HG03520 (cell line): Measurements from ENCODE around the gene ITPK1.

Experiments used
- ATAC-seq: cut with Tn5 transposase; IDR thresholded peaks from one replicate; pipeline ENCODE4 v1.9.1; 2021; ENCODE audit warnings: mild to moderate bottlenecking, moderate library complexity; ENCODE audit not compliant: unreplicated experiment

ITPK1 gene

DNA sequence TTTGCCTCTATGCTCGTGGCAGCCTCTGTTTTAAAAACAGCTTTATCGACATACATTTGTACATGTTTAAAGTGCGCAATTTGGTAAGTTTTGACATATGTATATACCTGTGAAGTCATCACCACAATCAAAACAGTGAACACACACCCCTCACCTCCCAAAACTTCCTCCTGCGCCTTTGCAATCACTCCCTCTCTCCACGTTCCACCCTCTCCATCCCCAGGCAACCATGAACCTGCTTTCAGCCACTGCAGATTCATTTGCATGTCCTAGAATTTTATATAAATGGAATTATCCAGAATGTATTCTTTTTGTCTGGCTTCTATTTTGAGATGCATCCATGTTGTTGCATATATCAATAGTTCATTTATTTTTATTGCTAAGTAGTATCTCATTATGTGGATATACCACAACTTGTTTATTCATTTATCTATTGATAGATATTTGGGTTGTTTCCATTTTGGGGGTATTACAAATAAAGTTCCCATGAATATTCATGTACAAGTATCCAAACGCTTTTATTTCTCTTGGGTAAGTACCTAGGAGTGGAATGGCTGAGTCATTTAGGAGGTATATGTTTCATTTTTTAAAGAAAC, 208.3 kb downstream of the ITPK1 start:
- ATAC-seq = no peak

DNA sequence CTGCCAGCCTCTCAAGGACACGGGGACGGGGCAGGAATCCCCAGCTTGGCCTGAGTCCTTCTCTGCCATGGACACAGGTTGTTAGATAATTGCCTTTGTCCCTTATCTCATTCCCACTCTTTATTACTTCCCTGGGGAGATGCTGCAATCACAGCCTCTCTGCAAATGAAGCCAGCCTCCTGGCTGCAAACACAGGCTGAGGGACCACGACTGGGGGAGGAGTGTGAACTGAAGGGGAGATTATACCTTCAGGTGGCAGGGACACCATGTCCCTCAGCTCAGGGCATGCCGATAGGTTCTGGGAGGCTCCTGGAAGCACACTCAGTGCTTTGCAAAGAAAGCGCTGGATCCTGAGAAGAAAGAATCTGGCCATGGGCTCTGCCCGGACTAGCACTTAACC, 208.9 kb downstream of the ITPK1 start:
- ATAC-seq = no peak

DNA sequence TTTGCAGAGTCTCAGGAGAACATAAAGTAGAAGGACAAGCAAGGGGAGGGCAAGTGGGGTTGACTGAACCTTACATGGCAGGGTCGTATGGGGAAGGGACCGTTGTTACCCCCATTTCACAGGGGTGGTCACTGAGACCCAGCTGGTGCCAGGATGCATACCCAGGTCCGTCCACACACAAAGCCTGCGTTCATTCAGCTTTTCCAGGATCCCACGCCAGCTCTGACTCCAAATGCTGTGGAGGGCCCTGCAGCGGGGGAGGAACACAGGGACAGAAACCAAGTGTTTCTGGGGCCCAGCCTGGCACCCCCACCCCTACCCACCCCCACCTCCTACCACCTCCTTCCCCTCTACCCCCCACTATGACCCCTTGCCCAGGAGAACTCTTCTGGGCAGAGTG, 209.3 kb downstream of the ITPK1 start:
- ATAC-seq = no peak

DNA sequence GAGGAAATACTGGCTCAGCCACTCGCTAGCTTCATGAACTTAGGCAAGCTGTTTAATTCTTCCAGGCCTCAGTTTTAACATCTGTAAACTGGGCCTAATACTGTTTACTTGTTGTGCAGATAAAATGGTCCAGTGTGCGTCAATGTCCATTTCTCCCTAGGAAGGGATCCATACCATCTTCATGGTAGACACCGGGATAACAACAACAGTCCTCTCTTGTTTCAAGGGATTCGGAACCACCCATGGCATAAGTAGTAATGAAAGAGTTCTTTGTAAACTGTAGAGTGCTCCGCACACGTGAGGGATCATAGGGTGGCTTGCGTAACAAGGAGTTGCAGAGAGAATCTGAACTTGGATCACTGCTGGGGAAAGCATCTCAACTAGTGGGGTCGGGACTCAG, 210.1 kb downstream of the ITPK1 start:
- ATAC-seq = no peak

DNA sequence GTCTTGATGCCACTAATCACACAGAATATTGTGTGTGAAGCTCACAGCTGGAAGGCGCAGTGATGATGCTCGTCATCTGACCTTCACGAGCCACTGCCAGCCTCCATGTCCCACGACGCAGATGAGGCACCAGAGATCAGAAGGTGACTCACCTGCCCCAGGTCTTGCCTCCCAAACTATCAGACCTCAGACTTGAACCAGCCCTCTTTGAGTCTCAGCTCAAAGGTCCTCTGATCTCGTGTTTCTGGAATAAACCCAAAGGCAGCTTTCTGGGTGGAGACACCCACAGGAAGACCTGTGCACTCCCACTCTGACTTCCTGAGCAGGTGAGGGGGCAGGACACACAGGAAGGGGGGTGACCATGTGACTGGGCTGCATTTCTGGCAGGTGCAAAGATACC, 212.4 kb downstream of the ITPK1 start:
- ATAC-seq = no peak

DNA sequence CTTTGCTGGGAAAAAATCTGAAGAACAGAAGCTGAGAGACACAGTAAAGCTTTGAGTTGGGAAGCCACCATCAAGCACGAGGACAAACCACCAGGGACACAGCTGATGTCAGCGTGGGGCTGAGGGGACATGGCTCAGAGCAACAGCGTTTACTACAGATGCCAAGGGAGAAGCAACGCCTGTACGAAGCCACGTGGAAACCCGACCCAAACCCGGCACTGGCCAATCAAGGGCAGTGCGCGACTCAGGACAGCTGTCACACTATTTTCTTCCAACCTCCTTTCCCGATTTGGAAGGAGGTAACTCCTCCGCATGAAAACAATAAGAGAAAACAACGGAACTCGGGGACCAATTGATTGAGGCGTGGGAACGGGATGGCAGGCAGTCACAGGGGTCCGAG, 213.0 kb downstream of the ITPK1 start:
- ATAC-seq = no peak

DNA sequence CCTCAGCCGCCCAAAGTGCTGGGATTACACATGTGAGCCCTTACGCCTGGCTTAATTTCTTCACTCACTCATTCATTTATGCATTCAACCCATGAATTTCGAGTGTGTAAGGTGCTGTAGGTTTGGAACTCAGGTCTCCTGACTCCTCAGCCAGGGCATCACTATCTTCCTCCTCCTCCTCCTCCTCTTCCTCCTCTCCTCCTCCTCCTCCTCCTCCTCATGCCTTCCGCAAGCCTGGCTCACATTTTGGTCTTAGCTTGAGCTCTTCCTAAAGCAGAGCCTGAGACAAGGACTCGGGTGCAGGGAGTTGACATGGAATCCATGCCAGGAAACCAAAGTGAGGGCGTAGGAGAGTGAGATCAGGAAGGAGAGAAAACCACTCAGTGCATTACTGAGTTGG, 213.5 kb downstream of the ITPK1 start:
- ATAC-seq = no peak

DNA sequence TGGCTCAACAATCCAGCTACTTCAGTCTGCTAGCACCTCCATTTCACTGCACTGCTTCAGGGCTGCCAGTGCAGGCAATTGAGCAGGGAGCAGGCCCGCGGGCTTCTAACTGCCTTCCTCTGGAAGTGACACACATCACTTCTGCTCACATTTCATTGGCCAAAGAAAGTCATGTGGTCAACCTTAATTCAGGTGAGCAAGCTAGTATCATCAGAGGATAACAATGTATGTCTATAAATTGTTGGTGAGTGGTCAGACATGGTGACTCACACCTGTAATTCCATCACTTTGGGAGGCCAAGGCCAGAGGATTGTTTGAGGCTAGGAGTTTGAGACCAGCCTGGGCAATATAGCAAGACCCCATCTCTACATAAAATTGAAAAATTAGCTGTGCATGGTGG, 215.1 kb downstream of the ITPK1 start:
- ATAC-seq = no peak

DNA sequence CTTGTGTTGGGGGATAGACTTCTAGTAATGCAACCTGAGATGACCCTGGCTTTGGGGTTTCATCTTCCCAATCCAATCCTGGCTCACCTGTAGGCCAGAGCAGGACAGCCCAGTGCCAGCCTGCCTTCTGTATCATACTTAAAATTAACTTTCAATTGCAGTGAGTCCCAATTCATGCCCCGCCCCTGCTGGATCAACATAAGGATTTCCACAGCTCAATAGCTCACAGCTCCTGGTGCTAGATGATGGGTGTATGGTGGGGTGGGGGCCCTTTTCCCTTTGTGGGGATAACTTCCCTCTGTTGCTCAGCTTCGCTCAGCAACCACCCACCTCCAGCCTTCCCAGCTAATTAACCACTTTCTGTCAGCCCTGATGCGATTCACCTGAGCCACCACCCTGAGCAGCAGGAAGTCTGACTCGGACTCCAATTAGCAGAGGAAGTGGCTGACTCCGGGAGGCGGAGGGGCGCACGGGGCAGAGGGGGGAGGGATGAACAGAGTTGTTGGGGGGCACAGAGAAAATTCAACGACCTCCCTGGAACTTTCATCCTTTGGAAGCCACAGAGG, 217.1 kb downstream of the ITPK1 start:
- ATAC-seq = no peak

DNA sequence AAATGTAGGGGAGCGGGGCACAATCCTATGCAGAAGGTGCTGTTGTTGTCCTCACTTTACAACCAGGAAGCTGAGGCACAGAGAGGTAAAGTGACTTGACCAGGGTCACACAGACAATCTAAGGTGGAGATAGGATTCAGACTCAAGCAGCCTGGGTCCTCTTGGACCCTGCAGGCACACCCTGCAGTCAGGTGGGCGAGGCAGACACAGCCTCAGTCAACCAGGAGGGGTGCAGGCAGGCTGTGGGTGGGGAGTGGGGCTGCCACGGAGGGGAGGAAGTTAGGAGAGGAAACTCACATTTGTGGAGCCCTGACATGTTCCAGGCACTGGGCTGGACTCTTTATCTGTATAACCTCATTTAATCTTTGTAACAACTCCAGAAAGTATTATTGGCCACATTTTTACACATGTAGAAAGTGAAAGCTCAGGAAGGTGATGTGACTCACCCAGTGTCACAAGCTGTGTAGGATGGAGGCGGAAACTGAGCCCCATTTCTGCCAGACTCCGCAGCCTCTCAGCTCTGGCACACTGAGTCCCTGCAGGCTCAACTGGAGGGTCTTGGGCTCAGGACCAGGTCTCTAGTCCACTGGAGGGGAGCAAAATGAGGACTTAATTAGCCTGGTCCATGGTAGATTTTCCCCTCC, 217.7 kb downstream of the ITPK1 start:
- no peak for ATAC-seq

DNA sequence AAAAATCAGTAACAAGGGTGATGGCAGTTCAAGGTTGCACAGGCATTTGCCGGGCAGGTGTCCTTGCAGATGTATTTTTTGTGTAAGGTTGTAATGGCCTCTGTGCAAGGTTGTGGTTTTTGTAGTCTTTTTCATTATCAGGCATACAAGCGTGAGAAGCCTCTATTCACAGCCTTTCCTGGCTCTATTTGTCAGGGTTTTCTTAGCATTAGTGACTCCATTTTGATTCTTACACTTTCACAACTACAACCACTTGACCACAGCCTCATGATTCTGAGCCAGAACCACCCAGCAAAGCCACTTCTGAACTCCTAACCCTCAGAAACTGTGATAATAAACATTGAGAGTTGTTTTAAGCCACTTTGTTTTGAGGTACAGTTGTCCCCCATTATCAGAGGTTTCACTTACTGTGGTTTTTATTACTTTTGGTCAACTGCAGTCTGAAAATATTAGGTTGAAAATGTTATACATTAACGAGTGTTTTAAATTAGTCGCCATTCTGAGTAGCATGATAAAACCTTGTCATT, 220.3 kb downstream of the ITPK1 start:
- ATAC-seq = no peak

DNA sequence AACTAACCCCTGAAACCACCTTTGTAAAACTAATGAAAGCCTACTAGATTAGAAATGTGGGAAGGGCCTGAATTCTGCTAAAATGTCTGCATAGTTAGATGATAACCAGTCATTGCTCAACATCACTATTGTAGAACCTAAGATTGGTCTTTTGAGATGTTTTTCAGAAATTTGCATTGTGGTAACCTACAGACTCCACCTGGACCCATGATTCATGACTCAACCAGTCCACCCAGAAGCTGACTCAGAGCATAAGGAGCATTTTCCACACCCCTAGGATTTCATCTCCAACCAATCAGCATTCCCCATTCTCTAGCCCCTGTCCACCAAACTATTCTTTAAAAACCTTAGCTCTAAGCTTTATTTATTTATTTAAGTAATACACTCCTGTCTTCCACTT, 223.1 kb downstream of the ITPK1 start:
- ATAC-seq = no peak

DNA sequence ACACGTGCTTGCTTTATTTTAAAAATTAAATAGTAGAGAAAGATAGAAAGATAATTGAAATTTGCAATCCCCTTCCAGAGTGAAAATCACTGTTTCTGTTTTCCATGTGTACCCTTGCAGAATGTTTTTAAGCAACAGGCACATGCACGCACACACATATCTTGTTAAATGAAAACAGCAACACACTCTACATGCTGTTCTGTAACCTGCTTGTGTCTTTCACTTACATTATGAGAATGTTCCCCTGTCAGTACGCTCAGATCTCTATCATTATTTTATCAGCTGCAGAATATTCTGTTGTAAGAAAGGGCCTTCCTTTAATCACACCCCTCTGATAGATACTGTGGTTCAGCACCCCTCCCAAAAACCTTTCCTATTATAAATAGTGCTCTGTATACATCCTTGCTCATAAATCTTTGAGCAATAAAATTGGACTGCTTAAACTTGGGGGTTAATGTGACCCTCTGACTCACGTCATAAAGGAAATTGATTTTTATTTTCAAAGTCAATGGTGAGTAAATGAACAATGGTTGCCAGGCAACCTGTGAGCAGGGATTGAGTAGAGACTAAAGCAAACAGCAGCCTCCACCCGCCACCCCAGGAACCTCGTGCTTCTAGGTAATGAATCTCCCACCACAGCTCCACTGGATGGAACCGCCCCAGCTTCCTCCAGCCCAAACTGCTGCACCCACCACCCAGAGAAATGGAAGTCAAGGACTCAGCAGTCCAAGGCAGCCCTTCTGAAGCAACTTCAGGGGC, 224.7 kb downstream of the ITPK1 start:
- no peak for ATAC-seq

DNA sequence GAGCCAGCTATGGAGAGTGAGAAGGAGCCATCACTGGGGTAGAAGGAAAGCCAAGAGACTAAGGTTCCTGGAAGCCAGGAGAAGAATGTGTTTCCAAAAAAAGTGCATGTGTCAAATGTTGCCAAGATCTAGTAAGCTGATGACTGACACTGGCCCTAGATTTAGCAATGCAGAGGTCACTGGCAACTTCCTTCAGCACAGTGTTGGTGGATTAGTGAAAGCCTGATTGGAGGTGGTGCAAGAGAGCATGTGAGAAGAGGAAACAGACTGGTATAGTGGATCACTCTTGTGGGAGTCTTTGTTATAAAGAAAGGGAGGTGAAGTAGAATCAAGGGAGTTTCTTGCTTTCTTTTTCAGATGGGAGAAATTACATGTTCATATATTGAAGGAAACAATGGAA, 226.8 kb downstream of the ITPK1 start:
- no peak for ATAC-seq

DNA sequence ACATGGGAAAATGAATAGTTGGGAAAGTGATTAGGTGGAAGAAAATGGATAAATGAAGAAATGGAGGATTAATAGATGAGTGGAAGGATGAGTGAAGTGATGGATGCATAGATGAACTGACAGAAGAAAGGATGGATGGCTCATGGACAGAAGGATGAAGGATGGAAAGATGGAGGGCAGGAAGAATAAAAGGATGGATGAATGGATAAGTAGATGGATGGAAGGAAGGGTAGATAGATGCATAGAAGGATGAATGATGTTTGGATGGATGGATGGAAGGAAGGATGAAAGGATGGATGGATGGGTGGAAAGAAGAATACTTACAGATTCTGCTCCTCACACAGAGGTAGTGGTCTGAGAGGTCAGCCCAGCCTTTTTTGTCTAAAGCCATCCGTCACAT, 228.6 kb downstream of the ITPK1 start:
- no peak for ATAC-seq
